NCI-H446 treated with DMSO at 0.1 percent for 48 hours (cell line): ENCODE results near the gene USP27X.

Experiments used
- DNase-seq: peaks from one replicate; lab custom pipeline; 2025; lab: John Stamatoyannopoulos, UW

The USP27X gene

DNA sequence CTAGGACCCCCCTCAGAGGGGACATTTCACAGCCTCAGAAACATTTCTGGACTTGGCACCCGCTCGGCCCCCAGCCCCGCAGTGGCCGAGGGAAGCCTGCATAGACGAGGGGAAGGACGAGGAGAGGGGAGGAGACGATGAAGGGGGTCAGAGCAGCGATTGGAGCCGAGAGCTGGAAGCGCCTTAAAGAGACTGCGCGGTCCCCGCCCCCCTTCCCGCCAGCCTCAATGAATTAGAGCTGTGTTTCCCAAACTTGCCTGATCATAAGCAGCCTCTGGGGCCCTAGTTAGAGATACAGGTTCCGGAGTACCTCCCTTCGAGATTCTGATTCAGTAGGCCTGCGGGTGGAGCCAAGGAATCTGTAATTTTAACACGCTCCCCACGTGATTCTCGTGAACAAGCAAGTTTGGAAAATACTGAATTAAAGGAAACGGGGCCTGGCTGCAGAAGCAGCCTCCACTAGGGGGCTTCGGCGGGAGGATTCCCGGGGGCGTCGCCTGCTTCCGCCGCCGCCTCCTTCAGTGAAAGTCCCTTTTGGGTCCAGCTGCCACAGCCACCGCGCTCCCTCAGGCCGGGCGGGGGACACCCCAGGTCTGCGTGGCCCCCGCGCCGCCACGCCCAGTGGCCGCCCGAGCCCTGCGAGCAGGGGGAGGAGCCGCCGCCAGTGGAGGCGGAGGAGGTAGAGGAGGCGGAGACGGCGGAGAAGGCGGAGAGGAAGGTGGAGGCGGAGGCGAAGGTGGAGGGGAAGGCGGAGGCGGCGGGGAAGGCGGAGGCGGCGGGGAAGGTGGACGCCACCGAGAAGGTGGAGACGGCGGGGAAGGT lies at the start of gene USP27X:
Gene USP27X, plus strand, starts transcription at position 651 of the 822 bp plus-strand sequence. CDS start 824 bp downstream, outside the sequence.
- peak; percentile 46 for DNase-seq

DNA sequence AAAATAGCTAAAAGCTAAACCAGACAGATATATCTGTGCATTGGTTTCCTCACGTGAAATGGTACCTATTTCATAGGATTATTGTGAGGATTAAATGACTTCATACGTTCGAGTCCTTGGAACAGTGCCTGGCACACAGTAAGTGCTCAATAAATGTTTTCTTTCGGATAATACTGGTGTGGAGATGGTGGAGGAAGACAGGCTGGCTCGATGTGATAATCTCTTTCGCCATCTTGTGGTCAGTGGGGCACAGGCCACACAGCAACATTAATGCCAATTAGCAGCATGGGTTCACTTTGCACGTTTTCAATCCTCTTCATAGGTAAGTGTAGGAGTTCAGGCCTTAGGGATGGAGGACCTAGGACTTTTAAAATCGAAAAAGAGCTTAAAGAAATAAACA lies 40.9 kb upstream of the USP27X start:
- no peak for DNase-seq

GRCh38 chrX:49840679-49841078 lies 38.6 kb upstream of the USP27X start:
- peak; percentile 1 for DNase-seq

- no peak for DNase-seq
These were observed 36.7 kb upstream of the USP27X start for GRCh38 chrX:49842621-49843020.

- DNase-seq = no peak
These were observed 34.7 kb upstream of the USP27X start for GRCh38 chrX:49844611-49845010.

DNA sequence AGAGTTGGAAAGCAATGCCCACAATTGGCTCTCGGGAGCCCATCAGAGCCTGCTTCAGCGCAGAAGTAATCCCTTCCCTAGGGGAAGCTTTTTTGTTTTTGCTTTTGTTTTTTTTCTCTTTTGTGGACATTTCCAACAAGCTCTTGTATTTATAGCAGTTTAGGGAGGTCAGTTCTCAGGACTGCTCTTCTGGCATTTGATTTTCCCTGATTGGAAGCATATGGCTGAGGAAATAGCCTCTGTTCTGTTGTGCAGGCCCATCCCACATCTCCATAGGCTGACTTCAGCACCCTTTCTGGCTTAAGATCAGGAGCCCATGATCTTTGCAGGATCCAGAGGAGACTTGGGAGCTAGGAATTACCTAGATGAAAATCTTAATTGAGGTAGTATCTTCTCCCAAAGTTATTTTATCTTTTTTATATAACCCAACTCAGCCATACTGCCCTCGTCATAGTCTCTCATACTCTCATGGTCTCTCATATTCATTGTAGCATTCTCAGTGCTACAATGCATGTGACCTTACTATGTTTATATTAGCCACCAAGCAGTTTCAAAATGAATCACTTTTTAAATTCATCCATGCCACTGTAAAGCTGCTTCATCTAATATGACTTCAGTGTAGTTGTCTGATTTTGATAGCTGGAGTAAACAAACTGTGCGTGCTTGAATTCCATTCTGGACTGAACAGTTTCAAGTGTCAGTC lies 33.4 kb upstream of the USP27X start:
- DNase-seq = no peak

DNA sequence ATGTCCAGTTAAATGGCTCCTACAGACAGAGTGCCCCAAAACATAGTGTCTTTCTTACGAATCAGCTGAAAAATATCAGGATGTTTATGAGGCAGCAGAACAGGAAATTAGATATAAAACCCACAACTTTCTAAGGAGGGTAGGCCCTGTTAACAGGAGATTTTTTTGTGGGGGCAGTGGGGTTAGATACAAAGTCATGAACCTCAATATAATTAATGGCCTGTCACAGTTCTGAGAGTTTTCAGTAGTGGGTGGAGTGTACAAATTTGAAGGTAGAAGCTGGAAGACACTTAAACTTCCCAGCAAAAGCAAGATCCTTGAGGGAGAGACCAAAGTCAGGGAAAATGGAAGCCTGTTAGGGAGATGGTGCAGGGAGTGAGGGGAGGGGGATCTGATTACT lies 32.8 kb upstream of the USP27X start:
- DNase-seq = no peak

DNA sequence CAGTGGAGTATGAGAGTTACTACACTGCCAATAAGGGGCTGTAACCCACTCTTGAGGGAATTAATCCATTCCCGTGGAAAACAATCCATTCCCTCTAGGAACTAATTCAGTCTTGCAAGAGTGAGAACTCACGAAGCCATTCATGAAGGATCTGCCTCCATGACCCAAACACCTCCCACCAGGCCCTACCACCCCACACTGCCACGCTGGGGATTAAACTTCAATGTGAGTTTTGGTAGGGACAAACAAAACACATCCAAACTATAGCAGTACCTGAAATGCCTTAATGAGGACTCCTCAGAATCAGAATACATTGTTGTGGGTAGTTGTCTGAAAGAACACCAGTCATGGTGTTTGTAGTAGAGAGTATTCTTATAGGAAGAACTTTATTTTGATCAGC lies 31.0 kb upstream of the USP27X start:
- no peak for DNase-seq

DNA sequence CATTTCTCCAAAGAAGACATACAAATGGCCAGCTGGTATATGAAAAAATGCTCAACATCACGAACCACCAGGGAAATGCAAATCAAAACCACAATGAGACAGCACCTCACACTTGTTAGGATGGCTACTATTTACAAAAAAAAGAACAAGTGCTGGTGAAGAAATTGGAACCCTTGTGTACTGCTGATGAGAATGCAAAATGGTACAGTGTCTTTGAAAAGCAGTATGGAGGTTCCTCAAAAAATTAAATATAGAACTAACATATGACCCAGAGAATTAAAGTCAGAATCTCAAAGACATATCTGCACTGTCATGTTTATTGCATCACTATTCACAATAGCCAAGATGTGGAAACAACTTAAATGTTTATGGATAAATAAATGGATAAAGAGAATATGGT lies 29.3 kb upstream of the USP27X start:
- DNase-seq = no peak

DNA sequence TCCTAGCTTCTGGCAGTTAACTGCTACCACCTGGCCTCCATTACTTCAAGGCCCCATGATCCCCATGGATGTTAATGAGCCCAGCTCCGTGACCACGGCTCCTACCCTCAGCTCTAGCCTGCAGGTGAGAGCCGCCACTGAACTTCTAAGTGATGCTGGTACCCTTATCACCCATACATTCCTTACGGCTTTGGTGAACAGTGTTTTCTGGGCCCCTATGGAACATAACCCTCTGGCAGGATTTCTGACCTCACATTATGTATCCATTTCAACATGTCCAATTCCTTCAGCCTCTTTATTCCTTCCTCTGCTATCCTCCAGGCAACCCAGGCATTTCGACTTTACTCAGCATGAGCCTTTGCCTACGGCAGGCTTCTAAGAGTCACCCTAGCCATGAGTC lies 25.6 kb upstream of the USP27X start:
- no peak for DNase-seq

DNA sequence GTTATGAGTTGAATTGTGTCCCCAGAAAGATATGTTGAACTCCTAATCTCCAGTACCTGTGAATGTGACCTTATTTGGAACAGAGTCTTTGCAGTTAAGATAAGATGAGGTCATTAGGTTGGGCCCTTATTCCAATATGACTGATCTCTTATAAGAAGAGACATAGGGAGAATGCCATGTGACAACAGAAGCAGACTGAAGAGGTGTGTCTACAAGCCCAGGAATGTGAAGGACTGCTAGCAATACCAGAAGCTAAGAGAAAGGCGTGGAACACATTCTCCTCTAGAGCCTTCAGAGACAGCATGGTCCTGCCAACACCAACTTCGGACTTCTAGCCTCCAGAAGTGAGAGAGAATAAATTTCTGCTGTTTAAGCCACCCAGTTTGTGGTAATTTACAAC lies 22.5 kb upstream of the USP27X start:
- DNase-seq = no peak

DNA sequence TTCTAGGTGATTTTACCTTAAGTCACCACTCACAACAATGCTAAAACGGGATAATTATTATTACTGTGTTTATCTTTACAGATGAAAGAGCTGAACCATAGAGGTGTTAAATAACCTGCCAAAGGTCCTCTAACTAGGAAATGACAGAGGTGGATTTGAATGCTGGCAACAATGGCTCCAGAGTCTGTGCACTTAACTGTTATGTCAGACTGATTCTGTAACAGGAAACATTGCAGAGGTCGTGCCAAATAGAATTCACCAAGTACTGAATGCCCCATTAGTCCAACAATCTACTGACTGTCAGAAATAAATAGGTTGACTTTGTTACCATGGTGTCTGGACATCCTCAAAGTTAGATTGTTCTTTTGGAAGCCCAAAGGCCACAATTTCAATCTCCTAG lies 20.9 kb upstream of the USP27X start:
- no peak for DNase-seq

- no peak for DNase-seq
These were observed 19.8 kb upstream of the USP27X start for GRCh38 chrX:49859491-49859890.

- no peak for DNase-seq
These were observed 18.3 kb upstream of the USP27X start for GRCh38 chrX:49860867-49861535.

- no peak for DNase-seq
These were observed 17.2 kb upstream of the USP27X start for GRCh38 chrX:49862093-49862492.

DNA sequence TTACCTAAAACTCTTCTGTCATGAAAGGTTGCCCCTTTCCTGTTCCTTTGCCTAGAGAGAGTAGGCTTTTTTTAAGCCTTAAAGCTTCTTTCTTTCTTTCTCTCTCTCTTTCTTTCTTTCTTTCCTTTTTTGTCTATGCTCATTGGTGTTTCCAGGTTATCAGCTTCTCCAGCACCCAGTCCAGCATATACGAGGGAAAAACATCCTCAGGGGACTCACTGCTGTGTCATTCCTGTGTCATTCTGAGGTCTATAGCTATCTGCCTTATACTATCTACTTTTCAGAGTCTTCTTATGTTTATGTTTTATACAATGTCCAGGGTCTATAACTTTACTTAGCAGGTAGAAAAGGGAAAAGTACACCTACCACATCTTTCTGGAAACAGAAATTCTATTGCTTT lies 10.5 kb upstream of the USP27X start:
- no peak for DNase-seq

DNA sequence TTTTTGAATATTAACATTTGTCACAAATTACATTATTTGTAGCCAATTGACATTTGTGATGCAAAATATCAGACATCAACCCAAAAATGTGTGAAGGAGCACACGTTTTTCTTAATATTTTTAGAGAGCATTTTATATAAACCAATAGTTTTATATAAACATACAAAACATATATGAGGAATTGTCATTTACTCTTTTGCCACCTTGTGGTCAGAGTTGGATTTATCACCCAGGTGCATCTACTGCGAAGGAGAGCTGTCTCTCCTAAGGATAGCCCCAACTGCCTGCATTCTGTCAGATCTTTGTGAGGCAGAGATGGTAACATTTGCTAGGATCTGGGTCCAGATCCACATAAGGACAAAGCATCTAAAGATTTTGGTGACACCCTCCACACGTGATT lies 2.5 kb upstream of the USP27X start:
- no peak for DNase-seq

- DNase-seq = no peak
These were observed 1.7 kb upstream of the USP27X start for GRCh38 chrX:49877397-49878101.

- DNase-seq = no peak
These were observed 1.0 kb upstream of the USP27X start for GRCh38 chrX:49878128-49878833.

- DNase-seq = no peak
These were observed 483 bp downstream of the USP27X start for GRCh38 chrX:49879656-49880277.

DNA sequence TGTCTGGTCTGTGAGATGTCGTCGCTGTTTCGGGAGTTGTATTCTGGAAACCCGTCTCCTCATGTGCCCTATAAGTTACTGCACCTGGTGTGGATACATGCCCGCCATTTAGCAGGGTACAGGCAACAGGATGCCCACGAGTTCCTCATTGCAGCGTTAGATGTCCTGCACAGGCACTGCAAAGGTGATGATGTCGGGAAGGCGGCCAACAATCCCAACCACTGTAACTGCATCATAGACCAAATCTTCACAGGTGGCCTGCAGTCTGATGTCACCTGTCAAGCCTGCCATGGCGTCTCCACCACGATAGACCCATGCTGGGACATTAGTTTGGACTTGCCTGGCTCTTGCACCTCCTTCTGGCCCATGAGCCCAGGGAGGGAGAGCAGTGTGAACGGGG lies 1.4 kb downstream of the USP27X start:
- no peak for DNase-seq
